NCI-H2029 treated with DMSO at 0.1 percent for 48 hours (cell line): ENCODE results near the gene CFAP99.

ENCODE experiments used
- DNase-seq: peaks from one replicate; lab custom pipeline; 2025; lab: John Stamatoyannopoulos, UW

The CFAP99 gene

GRCh38 chr4:2412534-2412884, 6.2 kb upstream of the CFAP99 start:
- no peak for DNase-seq

GRCh38 chr4:2412885-2413716, 5.7 kb upstream of the CFAP99 start:
- DNase-seq = peak; percentile 35

- DNase-seq = no peak
Measured at GRCh38 chr4:2413821-2414610, 4.7 kb upstream of the CFAP99 start.

GRCh38 chr4:2415213-2415612, 3.5 kb upstream of the CFAP99 start:
- no peak for DNase-seq

GRCh38 chr4:2415881-2416563, 2.7 kb upstream of the CFAP99 start:
- DNase-seq = no peak

GRCh38 chr4:2416564-2417225, 2.1 kb upstream of the CFAP99 start:
- DNase-seq = no peak

- DNase-seq = no peak
Measured at GRCh38 chr4:2417226-2417764, 1.5 kb upstream of the CFAP99 start.

- DNase-seq = no peak
Measured at GRCh38 chr4:2417765-2418649, 748 bp upstream of the CFAP99 start, which contains the start of gene ZFYVE28. Gene ZFYVE28, minus strand, starts transcription at chr4:2418645. Its CDS starts 322 bp downstream, at chr4:2418323.

GRCh38 chr4:2419814-2420213, 1.1 kb downstream of the CFAP99 start:
- no peak for DNase-seq

GRCh38 chr4:2421928-2422327, 3.2 kb downstream of the CFAP99 start:
- no peak for DNase-seq

- no peak for DNase-seq
Measured at GRCh38 chr4:2423066-2423465, 4.3 kb downstream of the CFAP99 start.

GRCh38 chr4:2423695-2424094, 4.9 kb downstream of the CFAP99 start:
- DNase-seq = no peak

- DNase-seq = no peak
Measured at GRCh38 chr4:2424581-2424980, 5.8 kb downstream of the CFAP99 start.

GRCh38 chr4:2425386-2426068, 6.8 kb downstream of the CFAP99 start:
- DNase-seq = no peak

GRCh38 chr4:2426069-2426397, 7.3 kb downstream of the CFAP99 start:
- no peak for DNase-seq

GRCh38 chr4:2426711-2427275, 8.0 kb downstream of the CFAP99 start:
- DNase-seq = no peak

GRCh38 chr4:2427383-2428334, 8.9 kb downstream of the CFAP99 start:
- DNase-seq = no peak

- DNase-seq = no peak
Measured at GRCh38 chr4:2428496-2429213, 9.9 kb downstream of the CFAP99 start.
